ENCODE measurements around the gene CKS2.
A peak's percentile ranks its signal among the peaks of the same experiment; 100 is the strongest.
"Not testable (repeated sequence)": the region's sequence is repeated elsewhere in the genome, so short reads cannot be mapped to it uniquely, and the experiment has no call there.

CKS2 gene

DNA sequence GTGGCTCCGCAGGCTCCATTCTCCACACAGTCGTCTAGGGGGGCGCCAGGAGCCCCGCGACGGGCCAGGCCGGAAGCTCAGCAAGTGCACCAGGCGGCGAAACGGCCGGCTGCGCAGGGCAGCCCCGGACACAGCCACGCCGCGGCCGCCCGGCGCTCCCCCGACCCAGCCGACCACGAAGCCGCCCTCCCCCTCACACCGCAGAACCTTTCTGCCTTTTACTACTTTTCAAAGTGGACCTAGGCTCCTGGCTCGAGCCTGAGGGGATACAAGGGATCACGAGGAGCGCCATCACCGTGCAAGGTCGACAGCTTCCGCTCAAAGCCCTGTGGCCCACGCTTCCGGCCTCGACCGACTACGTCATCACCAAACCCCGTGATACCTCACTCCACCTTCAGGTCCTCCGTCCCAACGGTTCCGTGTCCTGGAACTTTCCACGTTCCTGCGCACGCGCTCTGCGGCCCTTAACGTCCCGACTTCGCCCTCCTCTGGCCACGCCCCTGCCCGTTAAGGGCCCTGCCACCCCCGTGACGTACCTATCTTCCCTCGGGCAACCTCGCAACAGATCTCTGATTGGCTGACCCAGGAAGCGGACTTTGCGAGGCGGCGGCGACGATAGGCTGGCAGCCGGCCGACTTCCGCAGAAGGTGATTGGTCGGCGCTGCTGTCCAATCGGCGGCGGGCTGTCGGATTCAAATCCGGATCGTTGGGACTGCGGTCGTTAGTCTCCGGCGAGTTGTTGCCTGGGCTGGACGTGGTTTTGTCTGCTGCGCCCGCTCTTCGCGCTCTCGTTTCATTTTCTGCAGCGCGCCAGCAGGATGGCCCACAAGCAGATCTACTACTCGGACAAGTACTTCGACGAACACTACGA is at the start of gene CKS2:
TSS of gene CKS2 (plus strand) at position 721 of the 871 bp plus-strand sequence. CDS start at position 819, 98 bp downstream.
- ATAC-seq, result peak; percentile 91

DNA sequence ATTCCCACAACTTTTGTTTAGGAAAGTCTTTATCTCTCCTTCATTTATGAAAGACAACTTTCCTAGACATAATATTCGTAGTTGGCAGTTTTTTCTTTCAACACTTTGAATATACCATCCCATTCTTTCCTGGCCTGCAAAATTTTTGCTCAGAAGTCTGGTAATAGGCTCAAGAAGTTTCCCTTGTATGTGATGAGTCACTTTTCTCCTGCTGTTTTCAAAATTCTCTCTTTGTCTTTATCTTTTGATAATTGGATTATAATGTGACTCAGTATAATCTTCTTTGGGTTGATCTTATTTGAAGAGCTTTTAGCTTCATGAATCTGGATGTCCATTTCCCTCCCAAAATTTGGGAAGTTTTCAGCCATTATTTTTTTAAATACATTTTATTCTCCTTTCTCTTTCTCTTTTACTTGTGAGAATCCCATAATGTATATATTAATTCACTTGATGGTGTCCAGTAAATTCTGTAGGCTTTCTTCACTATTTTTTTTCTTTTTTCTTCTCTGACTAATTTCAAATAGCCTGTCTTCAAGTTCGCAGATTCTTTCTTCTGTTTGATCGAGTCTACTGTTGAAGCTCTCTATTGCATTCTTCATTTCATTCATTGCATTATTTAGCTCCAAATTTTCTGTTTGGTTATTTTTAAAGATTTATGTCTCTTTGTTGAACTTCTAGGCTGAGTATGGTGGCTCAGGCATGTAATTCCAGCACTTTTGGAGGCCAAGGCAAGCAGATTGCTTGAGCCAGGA is 37.3 kb upstream of the CKS2 start:
- no peak for ATAC-seq
- TF ChIP-seq ZFP30 (CRISPR knock-in tag; IDR thresholded peaks at IDR 0.05) (peak; percentile 91), RARB (CRISPR knock-in tag; IDR thresholded peaks at IDR 0.05) (no peak)

More for the DNA sequence above, at the start of gene CKS2:
- TF ChIP-seq, protein P1, sequence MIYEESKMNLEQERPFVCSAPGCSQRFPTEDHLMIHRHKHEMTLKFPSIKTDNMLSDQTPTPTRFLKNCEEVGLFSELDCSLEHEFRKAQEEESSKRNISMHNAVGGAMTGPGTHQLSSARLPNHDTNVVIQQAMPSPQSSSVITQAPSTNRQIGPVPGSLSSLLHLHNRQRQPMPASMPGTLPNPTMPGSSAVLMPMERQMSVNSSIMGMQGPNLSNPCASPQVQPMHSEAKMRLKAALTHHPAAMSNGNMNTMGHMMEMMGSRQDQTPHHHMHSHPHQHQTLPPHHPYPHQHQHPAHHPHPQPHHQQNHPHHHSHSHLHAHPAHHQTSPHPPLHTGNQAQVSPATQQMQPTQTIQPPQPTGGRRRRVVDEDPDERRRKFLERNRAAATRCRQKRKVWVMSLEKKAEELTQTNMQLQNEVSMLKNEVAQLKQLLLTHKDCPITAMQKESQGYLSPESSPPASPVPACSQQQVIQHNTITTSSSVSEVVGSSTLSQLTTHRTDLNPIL (CRISPR knock-in tag; IDR thresholded peaks at IDR 0.05; ENCODE audit: low read depth), result no peak
- TF ChIP-seq SNAI2 (CRISPR knock-in tag; IDR thresholded peaks at IDR 0.05) (0 out of 2 replicates have a peak, but pooled peaks have one; percentile 54), ESRRG (CRISPR knock-in tag; IDR thresholded peaks at IDR 0.05) (0 out of 2 replicates have a peak, but pooled peaks have one; percentile 63)

DNA sequence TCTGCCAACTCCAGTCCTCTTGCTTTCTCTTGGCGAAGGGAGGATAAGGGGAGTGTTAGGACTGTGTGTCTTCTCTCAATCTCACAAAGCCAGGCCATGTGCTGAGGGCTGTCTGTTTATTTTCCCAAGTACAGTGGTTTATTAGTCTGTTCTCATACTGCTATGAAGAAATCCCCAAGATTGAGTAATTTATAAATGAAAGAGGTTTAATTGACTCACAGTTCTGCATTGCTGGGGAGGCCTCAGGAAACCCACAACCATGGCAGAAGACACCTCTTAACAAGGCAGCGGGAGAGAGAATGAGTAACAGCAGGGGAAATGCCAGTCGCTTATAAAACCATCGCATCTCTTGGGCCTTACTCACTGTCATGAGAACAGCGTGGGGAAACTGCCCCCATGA is 36.2 kb upstream of the CKS2 start:
- ATAC-seq, result no peak
- TF ChIP-seq, protein P1 (CRISPR knock-in tag; IDR thresholded peaks at IDR 0.05; ENCODE audit: low read depth), result no peak
- no peak for TF ChIP-seq ZFP3 (CRISPR knock-in tag; IDR thresholded peaks at IDR 0.05)
- no peak for TF ChIP-seq ZNF565 (CRISPR knock-in tag; conservative IDR thresholded peaks at IDR 0.05; ENCODE audit: low read depth)
- TF ChIP-seq ESRRG (CRISPR knock-in tag; IDR thresholded peaks at IDR 0.05), result no peak
- no peak for TF ChIP-seq ZFP30 (CRISPR knock-in tag; IDR thresholded peaks at IDR 0.05)
- TF ChIP-seq BACH2 (CRISPR knock-in tag; IDR thresholded peaks at IDR 0.05; ENCODE audit: borderline replicate concordance), result no peak
- TF ChIP-seq, protein P2, sequence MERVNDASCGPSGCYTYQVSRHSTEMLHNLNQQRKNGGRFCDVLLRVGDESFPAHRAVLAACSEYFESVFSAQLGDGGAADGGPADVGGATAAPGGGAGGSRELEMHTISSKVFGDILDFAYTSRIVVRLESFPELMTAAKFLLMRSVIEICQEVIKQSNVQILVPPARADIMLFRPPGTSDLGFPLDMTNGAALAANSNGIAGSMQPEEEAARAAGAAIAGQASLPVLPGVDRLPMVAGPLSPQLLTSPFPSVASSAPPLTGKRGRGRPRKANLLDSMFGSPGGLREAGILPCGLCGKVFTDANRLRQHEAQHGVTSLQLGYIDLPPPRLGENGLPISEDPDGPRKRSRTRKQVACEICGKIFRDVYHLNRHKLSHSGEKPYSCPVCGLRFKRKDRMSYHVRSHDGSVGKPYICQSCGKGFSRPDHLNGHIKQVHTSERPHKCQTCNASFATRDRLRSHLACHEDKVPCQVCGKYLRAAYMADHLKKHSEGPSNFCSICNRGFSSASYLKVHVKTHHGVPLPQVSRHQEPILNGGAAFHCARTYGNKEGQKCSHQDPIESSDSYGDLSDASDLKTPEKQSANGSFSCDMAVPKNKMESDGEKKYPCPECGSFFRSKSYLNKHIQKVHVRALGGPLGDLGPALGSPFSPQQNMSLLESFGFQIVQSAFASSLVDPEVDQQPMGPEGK (CRISPR knock-in tag; IDR thresholded peaks at IDR 0.05; ENCODE audit: borderline replicate concordance), result no peak
- no peak for TF ChIP-seq PPARA (CRISPR knock-in tag; IDR thresholded peaks at IDR 0.05; ENCODE audit: borderline replicate concordance)
- no peak for TF ChIP-seq TOX (CRISPR knock-in tag; IDR thresholded peaks at IDR 0.05; ENCODE audit: borderline replicate concordance)

DNA sequence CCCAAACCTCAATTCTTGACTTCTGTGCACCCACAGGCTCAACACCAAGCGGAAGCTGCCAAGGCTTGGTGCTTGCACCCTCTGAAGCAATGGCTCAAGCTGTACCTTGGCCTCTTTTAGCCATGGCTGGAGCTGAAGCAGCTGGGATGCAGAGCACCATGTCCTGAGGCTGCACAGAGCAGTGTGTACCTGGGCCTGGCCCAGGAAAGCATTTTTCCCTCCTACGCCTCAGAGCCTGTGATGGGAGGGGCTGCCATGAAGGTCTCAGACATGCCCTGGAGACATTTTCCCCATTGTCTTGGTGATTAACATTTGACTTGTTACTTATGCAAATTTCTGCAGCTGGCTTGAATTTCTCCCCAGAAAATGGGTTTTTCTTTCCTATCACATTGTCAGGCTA is 35.0 kb upstream of the CKS2 start:
- ATAC-seq, result not testable (repeated sequence)

DNA sequence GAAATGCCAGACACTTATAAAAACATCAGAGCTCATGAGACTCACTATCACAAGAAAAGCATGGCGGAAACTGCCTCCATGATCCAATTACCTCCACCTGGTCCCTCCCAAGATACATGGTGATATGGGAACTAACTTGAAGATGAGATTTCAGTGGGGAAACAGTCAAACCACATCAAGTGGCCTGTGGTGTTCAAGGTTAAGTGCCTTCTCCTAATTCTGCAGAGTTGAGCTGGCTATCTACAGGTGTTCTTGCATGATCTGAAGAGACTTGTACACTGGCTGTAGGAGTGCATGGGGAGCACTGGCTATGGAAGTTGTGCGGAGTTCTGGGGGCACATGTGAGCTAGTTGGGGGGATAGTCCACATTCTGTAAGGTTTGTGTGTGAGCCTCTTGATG is 34.0 kb upstream of the CKS2 start:
- no peak for ATAC-seq
- no peak for TF ChIP-seq GLIS3 (CRISPR knock-in tag; IDR thresholded peaks at IDR 0.05)
- no peak for TF ChIP-seq TCF4 (CRISPR knock-in tag; IDR thresholded peaks at IDR 0.05; ENCODE audit: borderline replicate concordance)
- TF ChIP-seq, protein P3, sequence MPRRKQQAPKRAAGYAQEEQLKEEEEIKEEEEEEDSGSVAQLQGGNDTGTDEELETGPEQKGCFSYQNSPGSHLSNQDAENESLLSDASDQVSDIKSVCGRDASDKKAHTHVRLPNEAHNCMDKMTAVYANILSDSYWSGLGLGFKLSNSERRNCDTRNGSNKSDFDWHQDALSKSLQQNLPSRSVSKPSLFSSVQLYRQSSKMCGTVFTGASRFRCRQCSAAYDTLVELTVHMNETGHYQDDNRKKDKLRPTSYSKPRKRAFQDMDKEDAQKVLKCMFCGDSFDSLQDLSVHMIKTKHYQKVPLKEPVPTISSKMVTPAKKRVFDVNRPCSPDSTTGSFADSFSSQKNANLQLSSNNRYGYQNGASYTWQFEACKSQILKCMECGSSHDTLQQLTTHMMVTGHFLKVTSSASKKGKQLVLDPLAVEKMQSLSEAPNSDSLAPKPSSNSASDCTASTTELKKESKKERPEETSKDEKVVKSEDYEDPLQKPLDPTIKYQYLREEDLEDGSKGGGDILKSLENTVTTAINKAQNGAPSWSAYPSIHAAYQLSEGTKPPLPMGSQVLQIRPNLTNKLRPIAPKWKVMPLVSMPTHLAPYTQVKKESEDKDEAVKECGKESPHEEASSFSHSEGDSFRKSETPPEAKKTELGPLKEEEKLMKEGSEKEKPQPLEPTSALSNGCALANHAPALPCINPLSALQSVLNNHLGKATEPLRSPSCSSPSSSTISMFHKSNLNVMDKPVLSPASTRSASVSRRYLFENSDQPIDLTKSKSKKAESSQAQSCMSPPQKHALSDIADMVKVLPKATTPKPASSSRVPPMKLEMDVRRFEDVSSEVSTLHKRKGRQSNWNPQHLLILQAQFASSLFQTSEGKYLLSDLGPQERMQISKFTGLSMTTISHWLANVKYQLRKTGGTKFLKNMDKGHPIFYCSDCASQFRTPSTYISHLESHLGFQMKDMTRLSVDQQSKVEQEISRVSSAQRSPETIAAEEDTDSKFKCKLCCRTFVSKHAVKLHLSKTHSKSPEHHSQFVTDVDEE (CRISPR knock-in tag; IDR thresholded peaks at IDR 0.05), result no peak

DNA sequence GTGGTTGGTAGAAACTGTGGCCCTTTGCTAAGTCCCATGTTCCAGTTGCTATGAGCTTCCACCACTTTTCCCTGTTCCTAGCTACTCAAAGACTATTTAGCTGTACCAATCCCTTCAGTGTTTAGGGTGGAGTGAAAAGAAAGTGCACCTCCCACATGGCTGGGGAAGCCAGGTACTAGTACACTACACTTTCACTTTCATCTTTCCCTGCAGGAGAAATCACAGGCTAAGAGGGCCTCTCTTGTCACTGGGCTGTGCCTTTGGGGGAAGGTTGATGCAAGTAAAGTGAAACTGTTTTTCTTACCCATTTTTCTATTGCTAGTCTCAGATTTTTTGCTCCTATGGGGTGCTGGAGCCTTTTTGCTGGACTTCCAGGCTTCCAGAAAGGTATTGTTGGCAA is 33.5 kb upstream of the CKS2 start:
- ATAC-seq, result no peak
- no peak for TF ChIP-seq RARB (CRISPR knock-in tag; IDR thresholded peaks at IDR 0.05)
- TF ChIP-seq, protein P1 (CRISPR knock-in tag; IDR thresholded peaks at IDR 0.05; ENCODE audit: low read depth), result no peak
- TF ChIP-seq TOX (CRISPR knock-in tag; IDR thresholded peaks at IDR 0.05; ENCODE audit: borderline replicate concordance), result no peak
- no peak for TF ChIP-seq CSDC2 (CRISPR knock-in tag; IDR thresholded peaks at IDR 0.05)
- TF ChIP-seq ARNTL (CRISPR knock-in tag; IDR thresholded peaks at IDR 0.05; ENCODE audit: borderline replicate concordance, low read depth), result no peak
- no peak for TF ChIP-seq ZFP30 (CRISPR knock-in tag; IDR thresholded peaks at IDR 0.05)
- no peak for TF ChIP-seq ZNF8 (CRISPR knock-in tag; IDR thresholded peaks at IDR 0.05)
- TF ChIP-seq ZFP3 (CRISPR knock-in tag; IDR thresholded peaks at IDR 0.05), result no peak
- TF ChIP-seq TCF4 (CRISPR knock-in tag; IDR thresholded peaks at IDR 0.05; ENCODE audit: borderline replicate concordance), result no peak
- no peak for TF ChIP-seq GLIS3 (CRISPR knock-in tag; IDR thresholded peaks at IDR 0.05)
- no peak for TF ChIP-seq OSR1 (CRISPR knock-in tag; IDR thresholded peaks at IDR 0.05)
- TF ChIP-seq, protein P4, sequence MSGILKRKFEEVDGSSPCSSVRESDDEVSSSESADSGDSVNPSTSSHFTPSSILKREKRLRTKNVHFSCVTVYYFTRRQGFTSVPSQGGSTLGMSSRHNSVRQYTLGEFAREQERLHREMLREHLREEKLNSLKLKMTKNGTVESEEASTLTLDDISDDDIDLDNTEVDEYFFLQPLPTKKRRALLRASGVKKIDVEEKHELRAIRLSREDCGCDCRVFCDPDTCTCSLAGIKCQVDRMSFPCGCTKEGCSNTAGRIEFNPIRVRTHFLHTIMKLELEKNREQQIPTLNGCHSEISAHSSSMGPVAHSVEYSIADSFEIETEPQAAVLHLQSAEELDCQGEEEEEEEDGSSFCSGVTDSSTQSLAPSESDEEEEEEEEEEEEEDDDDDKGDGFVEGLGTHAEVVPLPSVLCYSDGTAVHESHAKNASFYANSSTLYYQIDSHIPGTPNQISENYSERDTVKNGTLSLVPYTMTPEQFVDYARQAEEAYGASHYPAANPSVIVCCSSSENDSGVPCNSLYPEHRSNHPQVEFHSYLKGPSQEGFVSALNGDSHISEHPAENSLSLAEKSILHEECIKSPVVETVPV (CRISPR knock-in tag; IDR thresholded peaks at IDR 0.05), result no peak

All from SK-N-SH treated with all-trans-retinoic acid at 6 μM for 48 hours (cell line).